Central memory CD4-positive, alpha-beta T cell (primary cell): Measurements from ENCODE around the gene NRAS.
A peak's percentile ranks its signal among the peaks of the same experiment; 100 is the strongest.
"Not testable (repeated sequence)": the region's sequence is repeated elsewhere in the genome, so short reads cannot be mapped to it uniquely, and the experiment has no call there.

ENCODE experiments used
- DNase-seq: peaks from one replicate; pipeline ENCODE4 v3.0.0; 2022
- total RNA-seq, 3 experiments: gene quantifications; one replicate each; lab custom pipeline; 2026; lab: John Stamatoyannopoulos, UW

The NRAS gene
- total RNA-seq: 56.0 to 225 (median 94.2) reads per million in 3 experiments

DNA sequence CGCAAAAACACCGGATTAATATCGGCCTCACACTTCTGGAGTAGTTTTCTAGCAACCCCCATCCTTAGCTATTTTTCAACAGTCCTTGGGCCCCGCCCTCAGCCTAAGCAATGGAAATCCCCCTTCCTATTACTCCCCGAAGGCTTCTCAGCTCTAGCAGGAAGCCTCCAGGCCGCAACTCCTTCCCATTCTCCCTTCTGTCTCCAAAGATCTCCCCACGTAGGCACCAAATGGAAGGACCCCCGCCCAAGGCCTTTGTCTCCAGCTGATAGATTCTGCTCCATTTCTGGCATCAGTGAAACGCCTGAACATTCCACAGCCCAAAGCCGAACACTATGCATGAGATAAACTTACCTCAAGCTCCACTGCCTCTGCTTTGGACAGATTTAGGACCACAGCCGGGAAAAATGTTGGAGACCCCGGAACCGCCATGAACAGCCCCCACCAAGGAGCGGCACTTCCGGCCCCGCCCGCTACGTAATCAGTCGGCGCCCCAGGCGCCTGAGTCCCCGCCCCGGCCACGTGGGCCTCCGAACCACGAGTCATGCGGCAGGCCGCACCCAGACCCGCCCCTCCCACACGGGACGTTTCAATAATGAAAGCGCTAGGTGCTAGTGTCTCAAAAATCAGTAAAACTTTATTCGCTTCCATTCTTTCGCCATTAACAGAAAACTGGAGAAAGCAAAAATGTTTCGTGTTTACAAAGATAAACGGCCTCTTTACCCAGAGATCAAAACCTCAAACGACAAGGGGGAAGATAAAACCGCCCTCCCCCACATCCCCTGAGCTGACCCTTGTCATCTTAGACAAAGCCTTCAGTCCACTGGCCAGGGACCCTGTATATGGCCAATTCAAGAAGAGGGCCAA is at the start of gene NRAS:
TSS of gene NRAS (minus strand) at position 468 of the 867 bp plus-strand sequence. CDS start 611 bp downstream, outside the sequence.
- DNase-seq: peak; percentile 93

DNA sequence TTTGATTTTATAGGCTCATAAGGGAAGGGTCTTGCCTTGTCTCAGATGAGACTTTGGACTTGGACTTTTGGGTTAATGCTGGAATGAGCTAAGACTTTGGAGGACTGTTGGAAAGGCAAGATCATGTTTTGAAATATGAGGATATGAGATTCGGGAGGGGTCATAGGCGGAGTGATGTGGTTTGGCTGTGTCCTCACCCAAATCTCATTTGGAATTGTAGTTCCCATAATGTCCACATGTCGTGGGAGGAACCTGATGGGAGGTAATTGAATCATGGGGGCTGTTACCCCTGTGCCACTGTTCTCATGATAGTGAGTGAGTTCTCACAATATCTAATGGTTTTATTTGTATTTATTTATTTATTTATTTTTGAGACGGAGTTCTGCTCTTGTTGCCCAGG is 48.1 kb upstream of the NRAS start:
- no peak for DNase-seq

DNA sequence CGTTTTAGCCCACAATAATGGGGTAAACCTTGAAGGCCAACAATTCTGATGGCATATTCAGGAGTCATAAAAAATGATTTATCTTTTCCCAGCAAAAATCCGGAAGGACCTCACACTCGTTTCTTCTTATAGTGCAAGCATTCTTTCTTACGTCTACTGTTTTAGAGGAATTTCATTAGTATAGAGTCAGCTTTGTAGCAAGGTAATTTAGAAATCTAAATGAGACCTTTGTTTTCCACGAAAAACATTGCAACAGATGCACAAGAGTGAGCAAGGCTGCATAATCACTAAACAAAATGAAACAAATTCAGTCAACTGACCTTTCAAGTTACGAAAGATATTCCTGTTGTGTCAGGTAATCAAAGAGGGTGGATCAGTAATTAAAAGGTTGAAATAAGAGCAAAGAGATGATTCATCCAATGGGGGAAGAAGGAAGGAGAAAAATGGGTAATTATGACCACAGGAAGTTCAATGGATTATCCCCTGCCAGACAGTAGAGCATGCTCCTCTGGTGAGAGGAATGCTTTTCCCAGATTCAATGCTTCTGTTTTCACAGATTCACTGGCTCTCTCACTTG is 41.8 kb upstream of the NRAS start:
- DNase-seq: no peak

DNA sequence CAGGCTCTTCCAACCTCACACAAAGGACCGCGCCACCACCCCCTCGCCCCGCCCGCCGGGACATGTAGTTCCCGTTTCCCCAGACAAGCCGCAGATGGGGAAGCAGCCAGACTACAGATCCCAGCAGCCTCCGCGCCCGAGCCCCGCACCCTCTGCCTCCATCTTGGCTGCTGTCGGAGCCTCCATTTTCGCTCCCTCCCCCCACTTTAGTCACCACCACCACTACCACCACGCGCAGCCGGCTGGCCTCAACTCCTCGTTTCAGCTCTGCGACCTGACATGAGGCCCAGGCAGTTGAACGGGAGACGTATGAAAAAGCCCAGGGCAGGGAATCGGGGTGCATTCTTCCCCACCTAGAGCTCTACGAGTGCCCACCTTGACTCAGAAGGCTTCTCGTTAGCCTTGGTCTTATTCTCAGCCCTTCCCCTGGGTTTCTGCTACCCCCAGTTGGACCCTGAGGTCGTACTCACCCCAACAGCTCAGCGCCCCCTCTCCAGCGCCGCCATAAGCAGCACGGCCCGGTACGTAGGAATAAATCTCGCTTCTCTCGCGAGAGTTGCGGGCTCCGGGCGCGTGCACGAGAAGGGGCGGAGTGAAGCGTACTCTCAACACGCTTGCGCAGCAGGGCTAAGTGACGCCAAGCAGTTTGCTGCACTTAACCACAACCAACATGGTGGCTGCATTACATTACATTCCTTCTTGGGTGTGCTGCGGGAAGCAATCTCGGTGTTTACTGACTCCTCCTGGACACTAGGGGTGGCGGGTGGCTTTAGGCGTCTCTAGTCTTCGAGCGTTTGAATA is 41.1 kb upstream of the NRAS start, which contains the start of gene CSDE1:
TSS of gene CSDE1 (minus strand) at position 530 of the 801 bp plus-strand sequence. CDS start 18,094 bp downstream, outside the sequence.
- peak; percentile 96 for DNase-seq

DNA sequence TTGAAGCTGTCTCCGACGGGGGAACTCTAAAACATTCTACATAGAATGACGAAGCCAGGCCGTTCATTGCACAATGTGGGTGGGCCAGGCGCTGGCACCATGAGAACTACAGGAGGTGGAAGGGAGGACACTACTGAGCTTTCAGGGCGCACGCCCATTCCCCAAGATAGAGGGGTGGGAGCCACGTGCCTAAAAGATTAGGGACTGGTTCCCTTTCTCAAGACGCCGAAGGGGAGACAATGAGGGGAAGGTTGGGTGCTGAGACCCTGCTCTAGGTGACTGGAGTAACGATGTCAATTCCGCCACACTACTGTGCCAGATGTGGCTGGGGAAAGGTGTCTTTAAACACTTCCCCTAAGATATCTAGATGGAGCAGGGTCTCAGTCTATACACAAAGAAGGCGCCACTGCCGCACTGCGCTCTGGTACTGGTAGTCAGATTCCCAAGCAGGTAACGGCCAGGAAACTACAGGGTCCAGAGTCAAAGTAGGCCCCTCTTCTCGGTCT is 40.4 kb upstream of the NRAS start:
- no peak for DNase-seq

DNA sequence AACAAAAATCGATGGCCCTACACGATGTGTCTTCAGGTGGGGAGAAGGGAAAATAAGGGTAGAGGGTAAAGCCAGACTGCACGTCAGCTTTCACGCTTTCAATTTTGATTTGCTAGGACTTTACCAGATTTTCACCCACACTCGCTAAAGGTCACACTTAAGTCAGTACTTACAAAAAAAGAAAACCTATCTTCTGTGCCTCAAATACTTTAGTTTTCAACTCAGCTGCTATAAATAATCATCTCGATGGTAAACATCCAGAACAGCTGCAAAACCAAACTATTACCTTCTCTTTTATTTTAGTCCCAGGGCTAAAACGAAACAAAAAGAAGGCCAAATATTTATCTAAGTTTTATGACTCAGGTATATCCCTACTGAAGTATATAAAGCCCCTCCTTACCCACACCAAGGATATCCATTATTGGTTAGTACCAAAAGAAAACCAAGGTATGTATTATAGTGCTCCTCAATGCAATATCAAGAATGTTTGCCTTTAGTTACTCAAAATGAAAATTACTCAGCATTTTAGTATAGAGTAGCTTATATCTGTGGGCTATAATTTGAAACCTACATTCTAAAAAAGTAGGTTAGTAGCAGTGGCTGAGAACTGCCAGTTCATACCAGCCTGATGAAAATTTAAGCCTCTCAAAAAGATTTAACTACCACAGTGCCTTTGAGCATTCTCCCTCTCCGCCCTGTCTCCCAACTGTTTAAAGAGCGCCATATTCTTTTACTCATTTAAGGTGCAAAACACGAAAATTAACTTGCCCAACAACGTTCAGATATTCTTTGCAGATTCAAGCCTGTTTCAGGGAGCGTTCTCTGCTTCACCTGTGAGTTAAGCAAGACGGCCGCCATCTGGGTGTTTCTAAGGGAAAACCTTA is 39.7 kb upstream of the NRAS start:
- DNase-seq: no peak

DNA sequence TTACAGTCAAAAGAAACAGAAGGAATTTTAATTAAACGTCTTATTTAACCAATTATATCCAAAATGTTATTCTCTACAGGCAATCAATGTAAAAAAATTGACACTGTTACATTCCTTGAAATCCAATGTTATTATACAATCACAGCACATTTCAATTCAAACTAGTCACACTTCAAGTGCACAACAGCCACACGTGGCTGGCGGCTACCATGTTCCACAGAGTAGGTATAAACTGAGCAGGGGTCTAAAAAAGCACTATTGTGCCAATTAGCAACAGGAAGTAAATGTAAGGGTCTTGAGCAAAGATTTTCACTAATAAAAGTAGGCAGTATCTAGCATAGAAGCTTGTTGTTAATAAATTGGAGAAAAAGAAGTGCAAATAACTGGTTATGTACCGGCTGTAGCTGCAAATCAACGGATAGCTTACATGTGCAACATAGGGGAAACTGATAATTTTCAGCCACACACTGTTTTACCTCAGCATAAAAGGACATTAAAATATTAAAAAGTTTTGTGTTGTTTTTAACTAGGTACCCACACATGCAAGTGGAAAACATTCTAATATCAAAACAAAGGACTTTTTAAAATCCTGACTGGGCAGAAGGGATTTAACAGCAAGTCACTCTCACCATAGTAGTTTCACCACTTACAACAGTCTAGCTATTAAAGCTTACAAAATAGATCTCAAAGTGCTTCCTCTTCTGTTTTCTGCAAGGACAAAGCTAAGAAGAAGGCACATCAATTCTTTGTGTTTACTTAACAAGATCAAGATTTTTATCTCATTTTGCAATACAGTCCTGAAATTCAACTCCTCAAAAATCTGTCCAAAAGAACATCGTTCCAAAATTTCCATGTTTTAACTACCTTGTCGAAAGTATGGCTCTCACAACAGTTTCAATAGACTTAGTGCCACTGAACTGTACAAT is 38.7 kb upstream of the NRAS start:
- DNase-seq: no peak

DNA sequence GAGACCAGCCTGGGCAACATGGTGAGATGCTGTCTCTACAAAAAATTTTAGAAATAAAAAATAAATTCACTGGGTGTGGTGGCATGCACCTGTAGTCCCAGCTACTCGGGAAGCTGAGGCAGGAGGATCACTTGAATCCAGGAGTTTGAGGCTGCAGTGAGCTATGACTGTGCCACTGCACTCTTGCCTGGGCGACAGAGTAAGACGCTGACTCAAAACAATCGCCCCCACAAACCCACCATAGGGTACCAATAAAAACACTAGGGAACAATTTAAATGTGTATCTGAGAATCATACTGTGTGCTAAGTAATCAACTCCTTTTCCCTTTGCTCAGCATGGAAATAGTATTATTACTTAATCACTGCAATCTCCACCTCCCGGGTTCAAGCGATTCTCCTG is 37.1 kb upstream of the NRAS start:
- not testable (repeated sequence) for DNase-seq

DNA sequence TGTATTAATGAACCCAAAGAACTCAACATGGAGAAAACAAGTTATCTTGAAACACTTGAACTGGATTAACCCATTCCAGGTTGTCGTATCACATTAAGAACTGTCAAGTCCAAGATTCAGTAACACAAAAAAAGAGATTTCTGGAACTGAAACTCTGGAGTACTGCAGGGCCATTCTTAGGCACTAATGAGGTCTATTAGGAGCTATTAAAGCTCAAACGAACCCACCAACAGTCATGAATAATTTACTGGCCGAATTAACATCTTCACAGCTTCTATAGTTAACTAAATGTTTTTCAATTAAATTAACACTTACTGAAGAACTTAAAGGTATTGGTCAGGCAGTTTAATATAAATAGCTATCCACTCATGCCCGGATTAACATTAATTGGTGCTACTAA is 36.6 kb upstream of the NRAS start:
- DNase-seq: no peak

DNA sequence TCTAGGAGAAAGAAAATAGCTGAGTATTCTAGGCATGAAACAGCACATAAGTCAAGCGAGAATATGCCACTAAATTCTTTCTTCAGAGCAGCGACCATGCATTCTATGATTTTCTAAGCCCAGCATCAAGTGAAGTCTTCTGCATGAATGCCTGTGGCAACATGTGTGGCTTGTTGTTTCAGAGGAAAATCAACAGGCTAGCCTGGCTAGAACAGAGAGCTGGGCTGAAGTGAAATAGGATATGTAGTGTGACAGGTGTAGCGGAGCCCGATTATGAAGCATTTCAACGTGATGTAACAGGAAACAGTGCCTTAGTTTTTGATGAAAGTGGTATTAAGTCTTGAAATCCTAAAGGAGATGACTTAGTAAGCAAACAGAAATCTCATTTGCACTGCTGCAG is 34.2 kb upstream of the NRAS start:
- DNase-seq: no peak

DNA sequence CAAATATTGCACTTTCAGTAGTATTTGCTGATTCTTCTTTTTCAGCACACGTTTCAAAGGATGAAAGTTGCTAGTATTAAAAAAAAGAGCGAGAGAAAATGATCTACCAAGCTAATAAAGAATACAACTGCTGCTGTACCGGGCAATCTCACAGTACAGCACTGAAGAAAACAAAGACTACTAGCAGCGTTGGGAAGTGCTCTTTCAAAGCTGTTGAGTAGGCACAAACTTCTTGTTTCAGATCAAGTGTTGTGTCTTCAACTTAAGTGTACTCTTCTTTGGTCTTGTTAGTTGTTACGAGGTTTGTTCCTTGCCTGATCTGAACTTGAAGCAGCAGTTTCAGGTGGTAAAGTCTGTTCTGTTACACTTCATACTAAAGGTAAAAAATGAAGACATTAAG is 33.3 kb upstream of the NRAS start:
- no peak for DNase-seq

DNA sequence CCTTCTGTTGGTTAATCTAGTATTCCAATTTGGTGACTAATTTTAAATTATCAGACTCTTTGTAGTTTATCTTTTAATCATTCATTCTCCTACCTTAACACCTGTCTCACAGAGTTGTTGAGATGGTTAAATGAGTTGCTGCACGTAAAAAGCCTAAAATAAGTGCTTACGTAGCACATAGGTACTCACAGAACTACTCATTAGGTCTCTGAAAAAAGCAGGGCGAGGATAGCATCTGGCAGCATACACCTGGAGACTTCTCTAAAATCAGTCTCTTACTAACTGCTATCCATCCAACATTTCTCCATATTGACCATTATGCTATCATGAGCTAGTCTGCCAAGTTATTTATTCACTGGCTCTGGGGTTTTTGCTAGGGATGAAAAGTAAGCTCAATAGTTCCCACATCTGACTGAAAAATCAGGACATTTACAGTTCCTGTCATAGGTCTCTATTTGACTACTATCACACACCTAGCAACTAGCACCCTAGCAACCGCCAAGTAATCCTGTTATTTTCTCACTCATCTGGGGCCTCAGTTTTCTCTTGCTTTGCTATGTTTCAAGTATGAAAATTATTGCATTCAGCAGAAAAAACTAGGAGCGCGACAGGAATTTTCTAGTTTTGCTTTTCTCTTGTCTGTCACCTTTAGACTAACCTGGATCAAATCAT is 30.0 kb upstream of the NRAS start:
- DNase-seq: no peak

DNA sequence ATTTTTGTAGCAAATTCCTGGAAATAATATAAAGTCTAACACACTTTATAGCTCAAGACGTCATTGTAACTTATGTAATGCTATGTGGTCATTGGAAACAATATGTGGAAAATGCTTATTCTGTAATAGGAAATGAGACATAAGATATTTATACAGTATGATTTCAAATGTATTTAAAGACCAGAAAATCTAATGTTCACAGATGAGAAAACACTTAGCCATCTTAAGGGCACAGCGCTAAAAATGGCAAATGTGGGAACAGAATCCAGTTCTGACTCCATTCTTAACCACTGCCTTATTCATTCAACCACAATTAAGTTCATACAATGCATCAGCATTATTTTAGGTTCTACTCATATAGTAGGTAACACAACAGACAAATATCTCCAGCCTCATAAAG is 28.7 kb upstream of the NRAS start:
- DNase-seq: no peak

DNA sequence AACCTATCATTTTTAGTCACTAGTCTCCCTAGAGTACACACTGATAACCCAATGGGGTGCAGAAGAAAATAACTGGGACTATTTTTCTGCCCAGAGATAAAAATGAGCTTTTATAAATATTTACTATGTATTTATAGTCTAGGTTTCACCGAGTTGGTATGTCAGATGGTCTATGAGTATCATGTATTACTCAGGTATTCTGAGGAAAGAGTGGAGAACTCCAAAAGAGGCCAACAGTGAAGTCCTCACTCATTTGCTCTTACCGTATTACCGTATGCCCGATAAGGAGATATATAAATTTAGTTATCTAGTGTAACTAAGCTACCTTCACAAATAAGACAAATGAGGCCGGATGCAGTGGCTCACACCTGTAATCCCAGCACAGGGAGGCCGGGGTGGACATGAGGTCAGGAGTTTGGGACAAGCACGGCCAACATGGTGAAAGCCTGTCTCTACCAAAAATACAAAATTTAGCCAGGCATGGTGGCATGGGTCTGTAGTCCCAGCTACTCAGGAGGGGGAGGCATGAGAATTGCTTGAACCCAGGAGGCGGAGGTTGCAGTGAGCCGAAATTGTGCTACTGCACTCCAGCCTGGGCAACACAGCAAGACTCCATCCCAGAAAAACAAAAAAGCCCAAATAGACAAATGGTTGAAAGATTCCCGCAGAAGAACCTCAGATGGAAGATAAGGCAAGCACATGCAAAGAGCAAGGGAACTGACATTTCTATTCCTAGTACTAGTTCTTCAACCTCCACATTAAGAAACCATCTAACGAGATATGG is 25.6 kb upstream of the NRAS start:
- no peak for DNase-seq

DNA sequence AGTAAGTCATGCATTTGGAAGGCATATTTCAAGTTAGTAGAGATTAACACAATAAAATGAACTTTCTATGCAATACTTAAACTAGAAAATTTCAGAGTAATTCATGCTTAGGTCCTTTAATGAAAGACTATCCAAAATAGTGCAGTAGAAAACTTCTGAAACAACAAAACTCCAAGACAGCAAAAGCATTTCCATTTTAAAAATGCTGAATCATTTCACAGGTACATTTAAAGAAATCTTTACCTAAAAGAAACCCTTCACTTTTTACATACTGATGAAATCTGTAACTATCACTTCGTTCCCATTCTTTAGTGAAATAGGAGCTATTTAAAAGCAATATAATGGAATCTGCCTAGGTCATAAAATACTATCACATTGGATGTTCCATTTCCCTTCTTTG is 23.8 kb upstream of the NRAS start:
- no peak for DNase-seq

DNA sequence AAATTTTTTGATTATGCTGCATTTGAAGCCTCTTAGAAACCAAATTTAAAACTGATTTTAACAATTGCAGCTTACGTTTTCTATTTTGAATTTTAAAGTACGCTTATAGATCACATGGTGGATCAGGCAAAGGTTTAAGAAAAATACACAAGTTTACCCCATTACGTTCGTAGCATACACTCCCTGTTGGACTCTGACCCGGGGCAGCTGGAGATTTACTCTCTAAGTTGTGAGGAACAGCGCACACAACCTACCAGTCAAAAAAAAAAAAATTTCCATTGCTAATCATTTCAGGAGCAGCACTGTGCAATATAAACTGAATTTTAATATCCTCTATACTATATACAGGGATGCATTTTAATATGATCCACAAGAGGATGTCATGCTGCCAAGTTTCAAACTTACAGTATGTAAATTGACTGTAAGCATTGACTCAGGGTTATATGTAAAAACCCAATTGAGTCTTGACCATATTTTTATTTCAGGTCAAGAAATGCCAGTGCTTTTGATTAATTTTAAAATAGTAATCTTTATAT is 20.8 kb upstream of the NRAS start:
- no peak for DNase-seq

DNA sequence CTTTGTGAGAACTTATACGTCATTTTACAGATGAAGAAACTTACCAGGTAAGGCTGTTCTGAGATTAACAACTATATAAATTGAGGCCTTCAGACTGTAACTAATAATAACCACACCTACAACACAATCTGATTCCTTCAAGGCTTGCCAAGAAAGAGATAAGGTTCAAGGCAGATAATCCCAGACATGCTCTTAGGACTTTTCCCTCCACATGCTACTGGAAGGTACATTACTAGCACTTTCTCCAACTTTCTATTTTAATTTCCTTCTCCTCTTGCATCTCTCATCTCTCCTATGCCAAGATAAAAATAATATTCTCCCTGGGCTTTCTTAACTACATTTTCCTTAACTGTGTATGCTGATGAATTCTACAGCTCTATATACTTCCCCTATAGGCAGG is 18.9 kb upstream of the NRAS start:
- no peak for DNase-seq

DNA sequence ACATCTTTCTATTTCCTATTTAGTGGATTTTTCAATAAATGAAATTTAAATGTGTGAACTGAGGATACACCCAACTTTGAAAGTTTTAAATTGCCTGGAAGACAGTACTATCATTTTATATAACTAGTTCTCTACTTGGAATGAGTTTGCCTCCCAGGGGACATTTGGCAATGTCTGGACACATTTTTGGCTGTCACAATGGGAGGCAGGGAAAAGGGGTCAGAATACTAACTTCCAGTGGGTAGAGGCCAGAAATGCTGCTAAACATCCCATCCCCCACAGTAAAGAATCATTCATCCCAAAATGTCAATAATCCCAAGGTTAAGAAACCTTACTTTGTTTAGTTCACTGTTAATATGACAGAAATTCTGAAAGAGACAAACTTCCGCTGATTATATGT is 13.2 kb upstream of the NRAS start:
- DNase-seq: no peak

DNA sequence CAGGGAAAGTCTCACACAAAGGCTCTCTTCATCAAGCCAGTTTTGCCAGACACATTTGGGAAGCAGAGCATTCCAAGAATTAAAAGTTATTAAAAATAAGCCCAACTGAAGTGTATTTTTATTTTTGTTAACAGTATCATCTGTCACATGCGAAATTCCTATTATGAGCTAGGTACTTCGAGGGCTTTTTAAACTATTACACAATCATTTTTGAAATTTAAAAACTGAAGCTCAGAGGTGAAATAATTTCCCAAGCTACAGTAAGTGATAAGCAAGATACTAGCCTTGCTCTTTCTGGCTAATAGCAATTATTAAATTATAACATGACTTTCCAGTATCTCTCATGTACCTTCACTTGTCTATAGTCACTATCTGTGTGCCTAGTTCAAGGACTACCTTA is 12.0 kb upstream of the NRAS start:
- no peak for DNase-seq
